WERI-Rb-1 (cell line): Measurements from ENCODE around the gene FBXO30.

Experiments used
- DNase-seq: peaks from one replicate; pipeline ENCODE4 v3.0.0-alpha.2; 2020
- H3K27ac ChIP-seq: fragments of 250-450 bp; sonication (Bioruptor Pico); 2 replicates; pipeline ENCODE4 v1.5.1; 2020; ENCODE audit warnings: mild to moderate bottlenecking, moderate library complexity
- H3K27me3 ChIP-seq: fragments of 250-450 bp; sonication (Bioruptor Pico); 2 replicates; pipeline ENCODE4 v1.5.1; 2021; ENCODE audit warnings: mild to moderate bottlenecking, low read depth, moderate library complexity; ENCODE audit not compliant: insufficient read depth, severe bottlenecking
- H3K36me3 ChIP-seq: fragments of 250-450 bp; sonication (Bioruptor Pico); 2 replicates; pipeline ENCODE4 v1.5.1; 2020; ENCODE audit warnings: mild to moderate bottlenecking, moderate library complexity
- H3K4me3 ChIP-seq: 2 replicates; pipeline ENCODE4 v1.5.1; 2011; ENCODE audit warnings: low read depth, mild to moderate bottlenecking, control low read depth, low read length
- H3K9me3 ChIP-seq: fragments of 250-450 bp; sonication (Bioruptor Pico); 2 replicates; pipeline ENCODE4 v1.5.1; 2021; ENCODE audit warnings: mild to moderate bottlenecking, moderate library complexity; ENCODE audit not compliant: severe bottlenecking
- TF ChIP-seq, protein P1 (sequence below): IDR thresholded peaks from 2 replicates; pipeline ENCODE4 v1.5.1; 2011; ENCODE audit warnings: low read depth, mild to moderate bottlenecking, control low read depth, inconsistent platforms, low read length

Gene FBXO30

DNA sequence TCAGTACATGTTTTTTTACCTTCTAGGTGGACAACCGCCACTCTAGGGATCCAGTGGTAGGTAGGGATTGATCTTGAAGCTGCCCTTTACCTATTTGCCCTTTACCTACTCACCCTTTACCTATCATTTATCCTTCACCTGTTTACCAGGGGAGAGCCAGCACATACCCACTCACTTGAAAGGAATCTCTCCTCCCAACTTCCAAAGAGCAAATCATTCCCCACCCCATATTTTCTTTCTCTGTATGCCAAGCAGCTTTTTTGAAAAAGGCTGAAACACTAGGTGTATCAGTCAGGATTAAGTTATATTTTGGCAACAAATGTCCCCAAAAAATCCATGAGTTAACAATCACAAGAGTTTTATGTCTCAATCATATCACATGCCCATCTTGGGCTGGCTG, 68.7 kb downstream of the FBXO30 start:
- H3K27ac ChIP-seq = no peak overlapping the region
- no peaks in the 10 kb centered on the region for H3K27me3 ChIP-seq
- no peaks in the 10 kb centered on the region for H3K36me3 ChIP-seq
- TF ChIP-seq, protein P1, sequence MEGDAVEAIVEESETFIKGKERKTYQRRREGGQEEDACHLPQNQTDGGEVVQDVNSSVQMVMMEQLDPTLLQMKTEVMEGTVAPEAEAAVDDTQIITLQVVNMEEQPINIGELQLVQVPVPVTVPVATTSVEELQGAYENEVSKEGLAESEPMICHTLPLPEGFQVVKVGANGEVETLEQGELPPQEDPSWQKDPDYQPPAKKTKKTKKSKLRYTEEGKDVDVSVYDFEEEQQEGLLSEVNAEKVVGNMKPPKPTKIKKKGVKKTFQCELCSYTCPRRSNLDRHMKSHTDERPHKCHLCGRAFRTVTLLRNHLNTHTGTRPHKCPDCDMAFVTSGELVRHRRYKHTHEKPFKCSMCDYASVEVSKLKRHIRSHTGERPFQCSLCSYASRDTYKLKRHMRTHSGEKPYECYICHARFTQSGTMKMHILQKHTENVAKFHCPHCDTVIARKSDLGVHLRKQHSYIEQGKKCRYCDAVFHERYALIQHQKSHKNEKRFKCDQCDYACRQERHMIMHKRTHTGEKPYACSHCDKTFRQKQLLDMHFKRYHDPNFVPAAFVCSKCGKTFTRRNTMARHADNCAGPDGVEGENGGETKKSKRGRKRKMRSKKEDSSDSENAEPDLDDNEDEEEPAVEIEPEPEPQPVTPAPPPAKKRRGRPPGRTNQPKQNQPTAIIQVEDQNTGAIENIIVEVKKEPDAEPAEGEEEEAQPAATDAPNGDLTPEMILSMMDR = no peak
- H3K4me3 ChIP-seq = no peak overlapping the region
- no peak for DNase-seq
- no peaks in the 10 kb centered on the region for H3K9me3 ChIP-seq

DNA sequence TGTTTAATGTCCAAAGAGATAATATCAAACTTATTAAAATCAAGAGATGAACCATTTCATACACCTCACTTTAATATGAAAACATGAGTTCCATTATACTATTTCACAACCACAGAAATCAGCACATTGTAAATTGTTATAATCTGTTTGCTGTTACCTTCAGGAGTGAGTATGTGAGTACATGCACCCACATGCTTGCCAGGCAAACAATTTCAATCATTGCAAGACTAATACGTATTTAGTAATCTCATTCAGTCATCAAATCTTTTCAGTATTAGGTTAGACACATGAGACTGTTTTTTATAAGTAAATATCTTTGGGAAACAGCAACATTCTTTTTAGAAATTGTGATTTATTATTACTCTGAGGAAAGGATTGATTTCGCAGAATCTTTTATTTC, 70.0 kb downstream of the FBXO30 start:
- no peak overlapping the region for H3K27ac ChIP-seq
- TF ChIP-seq, protein P1 = no peak
- no peak overlapping the region for H3K4me3 ChIP-seq
- DNase-seq = no peak
- H3K9me3 ChIP-seq = no peaks in the 10 kb centered on the region
- no peaks in the 10 kb centered on the region for H3K27me3 ChIP-seq
- H3K36me3 ChIP-seq = no peaks in the 10 kb centered on the region
